Naive thymus-derived CD8-positive, alpha-beta T cell (primary cell): ENCODE measurements around the gene PHACTR3. TPM values are rescaled to one million over a fixed set of nuclear protein-coding genes. Genes with fewer than 3 reads are reported as not detected.

Experiments
- ATAC-seq, 2 donors: fragments of 150-1000 bp; cut with Tn5 transposase in 1 of 2; sonication (Bioruptor Pico), chemical (Tn5 transposase) in 1 of 2; 1 replicate in 1 of 2; 2 replicates in 1 of 2; pipeline ENCODE4 v1.10.0; 2021; ENCODE audit warnings: mild to moderate bottlenecking in 2 of 2, moderate library complexity in 2 of 2
- POLR2A ChIA-PET: fragments of 350-600 bp; sonication (Branson Sonifier 250); formaldehyde crosslinking; loops from one replicate; lab custom pipeline; 2021; ENCODE audit warnings: antibody characterized with exemption; lab: Charles Lee
- DNase-seq, 10 donors: peaks; one replicate each; pipeline versions ENCODE4 v3.0.0 to v3.0.0-alpha.2; 2020 to 2022
- H3K27ac Mint-ChIP-seq, 10 donors: one replicate each; pipeline ENCODE4 v1.8.0; 2020 to 2022; ENCODE audit warnings: mild to moderate bottlenecking in 10 of 10, mixed read lengths in 10 of 10, moderate library complexity in 4 of 10, inconsistent platforms in 1 of 10
- H3K27me3 Mint-ChIP-seq, 5 donors: one replicate each; pipeline ENCODE4 v1.8.0; 2021 to 2022; ENCODE audit warnings: mixed read lengths in 5 of 5
- H3K36me3 Mint-ChIP-seq, 3 donors: one replicate each; pipeline ENCODE4 v1.8.0; 2020 to 2022; ENCODE audit warnings: mixed read lengths in 3 of 3, mild to moderate bottlenecking in 2 of 3, inconsistent platforms in 1 of 3
- H3K4me1 Mint-ChIP-seq, 4 donors: one replicate each; pipeline ENCODE4 v1.8.0; 2021 to 2022; ENCODE audit warnings: mixed read lengths in 4 of 4
- H3K4me3 Mint-ChIP-seq, 10 donors: one replicate each; pipeline ENCODE4 v1.8.0; 2020 to 2022; ENCODE audit warnings: mild to moderate bottlenecking in 10 of 10, mixed read lengths in 10 of 10, moderate library complexity in 6 of 10, inconsistent platforms in 1 of 10
- H3K9me3 Mint-ChIP-seq, 9 donors: one replicate each; pipeline ENCODE4 v1.8.0; 2020 to 2022; ENCODE audit warnings: mixed read lengths in 9 of 9, mild to moderate bottlenecking in 3 of 9, inconsistent platforms in 1 of 9, moderate library complexity in 1 of 9
- polyA plus RNA-seq, 3 donors: library from polyadenylated mRNA; unstranded; fragments of 300-500 nt; fragmentation: Illumina TruSeq; gene quantifications; one replicate each; pipeline ENCODE4 v1.2.3, GENCODE V29; 2021
- total RNA-seq, 8 experiments: library from RNA in 2 of 8; stranded (reverse) in 2 of 8; gene quantifications; one replicate each; pipeline ENCODE4 v1.2.3 and lab custom pipeline; 2021 to 2026

PHACTR3 gene
- total and polyA plus RNA-seq, 5 experiments from 2014 or later, result not detected

DNA sequence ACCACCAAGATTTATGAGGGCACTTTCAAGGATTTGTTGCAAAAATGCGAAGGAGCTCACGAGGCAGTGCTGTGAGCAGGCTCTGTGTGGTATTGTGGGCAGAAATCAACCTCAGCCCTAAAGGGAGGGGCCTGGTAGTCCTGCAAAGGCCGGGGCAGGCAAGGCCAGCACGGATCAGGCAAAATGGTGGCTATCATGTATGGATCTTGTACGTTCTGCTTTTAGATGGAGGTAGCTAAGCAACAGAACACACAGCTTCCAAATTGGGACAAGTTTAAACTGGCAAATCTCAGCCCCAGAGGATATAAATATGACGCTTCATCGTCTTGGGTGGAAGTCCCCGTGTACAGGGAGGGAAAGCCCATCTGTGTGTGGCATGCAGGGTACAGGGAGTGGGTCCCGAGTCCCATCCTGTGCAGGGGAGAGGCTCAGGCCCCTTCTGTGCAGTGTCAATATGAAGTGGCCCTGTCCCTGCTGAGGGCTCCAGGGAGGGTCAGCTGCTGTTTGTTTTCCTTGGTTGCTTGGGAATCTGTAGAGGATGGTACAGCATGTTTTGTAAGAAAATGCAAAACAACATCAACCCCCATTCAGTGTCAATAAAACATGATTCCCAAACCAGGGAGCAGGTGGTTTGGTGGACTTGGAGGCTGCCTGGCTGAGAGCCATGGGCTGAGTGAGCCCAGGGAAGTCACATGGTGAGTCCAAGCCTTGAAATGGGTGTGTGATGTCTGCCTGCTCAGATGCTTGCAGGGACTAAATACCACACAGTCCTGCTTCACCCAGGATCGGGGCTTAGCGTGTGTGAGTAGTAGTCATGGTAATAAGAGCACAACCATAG, 216.1 kb downstream of the PHACTR3 start:
- peaks cover 4 to 26% (median 11%) of the 10 kb centered on the region in 5 donors for H3K27me3 Mint-ChIP-seq
- DNase-seq (no peak), ATAC-seq (no peak)
- no peak overlapping the region for H3K4me3 Mint-ChIP-seq
- POLR2A ChIA-PET, result no interaction called here
- no peaks in the 10 kb centered on the region for H3K4me1 Mint-ChIP-seq
- no peaks in the 10 kb centered on the region for H3K36me3 Mint-ChIP-seq
- no peak overlapping the region for H3K27ac Mint-ChIP-seq
- H3K9me3 Mint-ChIP-seq, result no peaks in the 10 kb centered on the region

DNA sequence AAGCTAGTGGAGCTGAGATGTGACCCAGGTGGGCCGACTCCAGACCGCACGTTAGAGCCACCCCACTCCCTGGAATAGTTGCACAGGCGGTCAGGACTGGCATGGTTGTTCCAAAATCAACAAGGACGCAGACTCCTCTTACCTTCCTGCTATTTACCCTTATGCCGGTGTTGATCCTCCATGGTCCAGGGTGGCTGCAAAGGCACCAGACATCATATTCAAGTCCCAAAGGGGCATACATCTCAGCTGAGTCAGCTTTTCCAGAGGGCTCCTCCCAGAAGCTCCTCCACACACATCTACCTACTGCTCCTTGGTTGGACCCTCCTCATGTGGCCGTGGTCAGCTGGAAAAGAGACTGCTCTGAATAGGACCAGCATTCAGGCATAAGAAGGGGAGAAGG, 216.9 kb downstream of the PHACTR3 start:
- no peak for DNase-seq
- POLR2A ChIA-PET, result no interaction called here
- Mint-ChIP-seq H3K27ac (no peak overlapping the region), H3K4me1 (no peaks in the 10 kb centered on the region), H3K27me3 (peaks cover 4 to 26% (median 11%) of the 10 kb centered on the region in 5 donors), H3K36me3 (no peaks in the 10 kb centered on the region), H3K4me3 (no peak overlapping the region), H3K9me3 (no peaks in the 10 kb centered on the region)
- no peak for ATAC-seq

DNA sequence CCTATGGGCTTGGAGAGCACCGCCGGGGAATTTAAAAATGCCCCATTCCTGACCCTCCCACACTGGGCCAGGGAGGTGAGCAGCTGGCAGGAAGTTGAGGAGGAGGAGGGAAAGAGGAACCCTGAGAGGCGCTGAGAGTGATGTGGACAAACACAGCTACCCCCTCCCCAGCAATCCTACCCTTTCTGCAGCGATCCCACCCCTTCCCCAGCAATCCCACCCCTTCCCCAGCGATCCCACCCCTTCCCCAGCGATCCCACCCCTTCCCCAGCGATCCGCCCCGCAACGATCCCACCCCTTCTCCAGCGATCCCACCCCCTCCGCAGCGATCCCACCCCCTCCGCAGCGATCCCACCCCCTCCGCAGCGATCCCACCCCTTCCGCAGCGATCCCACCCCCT, 217.4 kb downstream of the PHACTR3 start:
- H3K36me3 Mint-ChIP-seq, result no peaks in the 10 kb centered on the region
- DNase-seq (no peak), ATAC-seq (no peak)
- POLR2A ChIA-PET, result no interaction called here
- H3K27ac Mint-ChIP-seq, result no peak overlapping the region
- H3K4me1 Mint-ChIP-seq, result no peaks in the 10 kb centered on the region
- H3K9me3 Mint-ChIP-seq, result no peaks in the 10 kb centered on the region
- H3K27me3 Mint-ChIP-seq, result peaks cover 3 to 27% (median 11%) of the 10 kb centered on the region in 5 donors
- H3K4me3 Mint-ChIP-seq, result no peak overlapping the region

DNA sequence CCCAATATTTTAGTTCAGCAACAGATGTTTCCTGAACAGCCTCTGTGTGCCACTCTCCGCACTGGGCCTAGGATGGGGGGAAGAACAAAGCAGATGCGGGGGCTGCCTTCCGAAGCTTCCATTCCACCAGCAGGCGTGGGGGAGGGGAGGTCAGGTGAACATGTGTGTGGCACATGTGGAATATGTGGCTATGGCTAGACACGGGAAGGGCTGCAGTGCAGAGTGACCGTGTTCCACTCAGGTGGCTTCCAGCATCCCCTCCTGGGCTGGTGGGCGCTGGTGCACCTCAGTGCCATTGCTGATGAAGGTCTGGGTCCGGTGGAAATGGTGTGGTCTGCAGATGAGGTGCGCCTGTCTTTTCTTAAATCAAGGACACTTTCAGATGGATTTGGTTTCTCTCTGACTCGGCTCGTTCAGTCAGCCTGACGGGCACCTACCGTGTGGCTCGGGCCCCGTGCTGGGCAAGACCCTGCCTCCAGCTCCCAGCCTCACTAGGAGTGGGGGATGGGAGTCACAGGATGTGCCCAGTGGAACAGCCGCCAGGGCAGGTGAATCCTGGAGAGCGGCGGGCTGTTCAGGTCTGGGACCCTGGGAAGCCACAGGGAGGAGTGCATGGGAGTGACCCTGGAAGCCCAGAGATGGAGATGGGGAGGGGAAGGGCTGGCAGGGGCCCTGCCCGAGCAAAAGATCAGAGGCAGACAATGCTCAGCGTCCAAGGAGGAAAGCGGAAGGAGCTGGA, 218.1 kb downstream of the PHACTR3 start:
- no peak overlapping the region for H3K4me3 Mint-ChIP-seq
- no peak for DNase-seq
- no peak overlapping the region for H3K27ac Mint-ChIP-seq
- H3K36me3 Mint-ChIP-seq, result no peaks in the 10 kb centered on the region
- no peaks in the 10 kb centered on the region for H3K9me3 Mint-ChIP-seq
- peaks cover 3 to 27% (median 11%) of the 10 kb centered on the region in 5 donors for H3K27me3 Mint-ChIP-seq
- H3K4me1 Mint-ChIP-seq, result no peaks in the 10 kb centered on the region
- ATAC-seq, result no peak
- POLR2A ChIA-PET, result no interaction called here

DNA sequence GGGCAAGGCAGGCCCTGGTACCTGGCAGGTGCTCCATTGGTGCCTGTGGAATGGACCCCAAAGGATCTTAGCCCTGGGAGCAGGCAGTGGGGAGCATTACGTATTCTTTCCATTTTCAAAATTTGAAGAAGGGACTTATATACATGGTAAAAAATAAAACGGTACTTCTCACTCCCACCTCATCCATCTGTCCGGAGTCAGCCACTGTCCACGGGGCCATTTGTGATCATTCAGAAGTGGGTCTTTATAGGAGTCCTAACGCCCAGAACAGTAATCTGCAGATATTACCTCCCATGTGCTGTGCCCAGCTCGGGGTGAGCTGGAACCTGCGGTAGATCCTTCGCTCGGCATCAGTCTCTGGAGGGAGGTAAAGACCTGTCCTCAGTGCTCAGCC, 218.7 kb downstream of the PHACTR3 start:
- Mint-ChIP-seq H3K27ac (peak overlapping the region in 1 of 10 donors; percentile 50), H3K4me1 (no peaks in the 10 kb centered on the region), H3K36me3 (no peaks in the 10 kb centered on the region), H3K9me3 (no peaks in the 10 kb centered on the region), H3K4me3 (no peak overlapping the region), H3K27me3 (peaks cover 3 to 27% (median 11%) of the 10 kb centered on the region in 5 donors)
- DNase-seq (no peak), ATAC-seq (no peak)
- POLR2A ChIA-PET, result no interaction called here

DNA sequence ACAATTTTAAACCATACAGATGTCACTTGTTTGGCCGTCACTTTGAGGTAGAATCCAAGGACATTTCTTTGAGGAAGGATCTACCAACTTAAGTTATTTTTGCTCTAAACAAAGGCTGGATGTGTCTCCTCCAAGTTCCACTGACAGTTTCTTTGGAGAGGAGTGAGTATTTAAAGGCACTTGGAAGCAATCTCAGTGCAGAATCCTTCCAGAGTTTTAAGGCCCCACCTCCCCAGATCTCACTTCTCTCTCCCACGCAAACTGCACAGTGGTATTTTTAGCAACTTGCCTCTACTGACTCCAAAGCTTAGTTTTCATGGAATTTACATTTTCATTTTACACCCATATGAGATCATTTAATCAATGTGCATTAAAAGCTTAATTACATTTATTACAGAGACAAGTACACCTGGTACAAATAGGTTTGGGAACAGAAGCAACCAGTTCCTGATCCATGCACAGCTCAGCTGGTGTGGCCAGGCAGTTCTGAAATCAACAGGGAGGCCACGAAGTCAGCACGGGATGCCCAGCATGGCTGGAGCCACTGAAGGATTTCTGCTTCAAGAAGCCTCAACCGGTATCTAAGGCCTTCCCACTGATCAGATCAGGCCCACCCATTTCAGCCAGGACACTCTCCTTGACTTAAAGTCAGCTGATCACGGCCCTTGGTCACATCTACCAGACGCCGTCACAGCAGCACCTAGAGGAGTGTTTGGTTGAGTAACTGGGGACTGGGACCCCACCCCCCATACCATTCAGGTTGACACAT, 219.3 kb downstream of the PHACTR3 start:
- Mint-ChIP-seq H3K4me1 (peaks cover 0 to 1% (median 0%) of the 10 kb centered on the region in 4 donors), H3K9me3 (no peaks in the 10 kb centered on the region), H3K36me3 (no peaks in the 10 kb centered on the region), H3K27me3 (peaks cover 4 to 30% (median 14%) of the 10 kb centered on the region in 5 donors), H3K27ac (no peak overlapping the region), H3K4me3 (no peak overlapping the region)
- DNase-seq (no peak), ATAC-seq (no peak)
- POLR2A ChIA-PET, result no interaction called here

DNA sequence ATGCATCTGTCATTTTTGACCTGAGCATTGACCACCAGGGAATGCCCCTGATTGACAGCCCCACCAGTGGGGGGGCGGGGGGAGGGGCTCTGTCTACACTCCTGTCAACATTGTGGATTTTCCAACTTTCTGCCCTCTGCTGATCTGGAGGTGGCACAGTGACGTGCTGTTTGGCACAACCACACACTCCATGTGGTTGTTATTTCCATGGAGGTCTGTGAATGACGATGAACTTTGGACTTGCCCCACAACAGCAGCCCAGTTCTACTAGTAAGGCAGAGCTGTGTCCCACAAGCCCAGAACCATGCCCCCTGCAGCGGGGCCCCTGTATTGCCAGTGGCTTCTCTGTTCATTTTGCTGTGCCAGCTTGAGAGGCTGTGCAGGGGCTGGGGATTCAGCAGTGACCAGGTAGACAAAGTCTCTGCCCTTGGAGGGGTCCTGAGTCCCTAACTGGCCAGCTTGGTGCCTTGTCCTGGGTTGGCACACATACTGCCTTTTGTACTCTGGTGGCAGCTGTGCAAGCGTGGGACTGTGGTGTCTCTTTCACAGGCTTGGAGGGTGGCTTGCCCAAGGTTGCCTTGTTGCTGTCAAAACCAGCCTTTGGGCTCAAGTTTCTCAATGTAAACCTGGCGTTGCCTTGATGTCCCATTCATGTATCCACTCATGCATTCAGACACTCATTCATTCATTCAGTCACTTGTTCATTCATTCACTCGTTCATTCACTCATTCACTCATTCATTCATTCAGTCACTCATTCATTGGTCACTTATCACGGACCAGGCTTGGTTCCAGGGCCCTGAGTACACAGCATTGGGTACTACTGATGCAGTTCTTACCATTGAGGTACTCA, 220.6 kb downstream of the PHACTR3 start:
- H3K27ac Mint-ChIP-seq, result no peak overlapping the region
- POLR2A ChIA-PET, result no interaction called here
- DNase-seq (no peak), ATAC-seq (no peak)
- peaks cover 2 to 31% (median 9%) of the 10 kb centered on the region in 5 donors for H3K27me3 Mint-ChIP-seq
- no peaks in the 10 kb centered on the region for H3K36me3 Mint-ChIP-seq
- peaks cover 0 to 1% (median 0%) of the 10 kb centered on the region in 4 donors for H3K4me1 Mint-ChIP-seq
- no peaks in the 10 kb centered on the region for H3K9me3 Mint-ChIP-seq
- no peak overlapping the region for H3K4me3 Mint-ChIP-seq

DNA sequence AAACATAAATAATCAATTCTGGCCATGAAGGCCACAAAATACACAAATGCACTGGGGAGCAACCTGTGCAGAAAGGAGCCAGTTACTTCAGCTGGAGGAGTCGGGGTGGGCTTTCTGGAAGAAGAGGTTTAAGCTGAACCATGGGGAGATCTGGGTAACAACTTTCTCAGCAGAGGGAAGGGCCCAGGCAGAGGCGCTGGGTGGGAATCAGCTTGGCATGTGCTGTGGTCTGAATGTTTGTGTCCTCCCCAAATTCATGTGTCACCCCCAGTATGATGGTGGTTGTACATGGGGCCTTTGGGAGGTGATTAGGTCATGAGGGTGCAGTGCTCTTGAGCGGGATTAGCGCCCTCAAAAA, 221.2 kb downstream of the PHACTR3 start:
- Mint-ChIP-seq H3K4me3 (no peak overlapping the region), H3K4me1 (peaks cover 0 to 1% (median 0%) of the 10 kb centered on the region in 4 donors), H3K9me3 (no peaks in the 10 kb centered on the region), H3K27me3 (peaks cover 3 to 30% (median 11%) of the 10 kb centered on the region in 5 donors), H3K36me3 (no peaks in the 10 kb centered on the region), H3K27ac (no peak overlapping the region)
- DNase-seq (no peak), ATAC-seq (no peak)
- POLR2A ChIA-PET, result no interaction called here

DNA sequence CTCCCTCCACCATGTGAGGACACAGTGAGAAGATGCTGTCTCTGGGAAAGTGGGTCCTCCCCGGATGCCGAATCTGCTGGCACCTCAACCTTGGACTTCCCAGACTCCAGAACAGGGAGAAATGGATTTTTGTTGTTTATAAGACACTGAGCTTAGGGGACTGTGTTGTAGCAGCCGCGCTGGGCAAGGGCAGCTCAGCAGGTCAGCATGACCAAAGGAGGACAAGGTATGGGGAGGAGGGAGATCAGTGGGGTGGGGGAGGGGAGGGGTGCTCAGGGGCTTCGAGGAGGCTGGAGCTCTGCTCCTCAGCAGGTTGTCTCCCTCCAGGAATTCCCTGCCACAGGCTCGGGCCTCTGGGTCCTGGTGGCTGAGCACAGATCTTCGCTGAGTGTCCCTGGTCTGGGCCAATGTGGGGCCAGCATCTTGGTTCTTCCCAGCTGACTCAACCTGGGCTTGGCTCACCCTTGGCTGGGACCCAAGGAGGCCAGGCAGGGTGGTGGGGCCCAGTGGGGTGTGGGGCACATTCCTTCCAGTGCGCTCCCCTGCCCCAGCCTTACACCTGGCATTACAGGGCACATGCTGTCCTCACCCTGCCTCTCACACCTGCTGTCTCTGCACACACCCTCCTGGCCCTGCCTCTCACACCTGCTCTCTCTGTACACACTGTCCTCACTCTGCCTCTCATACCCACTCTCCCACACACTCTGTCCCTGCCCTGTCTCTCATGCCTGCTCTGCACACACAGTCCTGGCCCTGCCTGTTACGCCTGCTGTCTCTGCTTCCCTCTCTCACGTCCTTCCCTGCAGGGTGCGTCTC, 221.8 kb downstream of the PHACTR3 start:
- DNase-seq, result no peak
- Mint-ChIP-seq H3K4me3 (no peak overlapping the region), H3K27me3 (peaks cover 0 to 32% (median 11%) of the 10 kb centered on the region in 5 donors), H3K27ac (no peak overlapping the region), H3K4me1 (peaks cover 0 to 1% (median 0%) of the 10 kb centered on the region in 4 donors), H3K36me3 (no peaks in the 10 kb centered on the region), H3K9me3 (no peaks in the 10 kb centered on the region)
- no peak for ATAC-seq
- POLR2A ChIA-PET, result no interaction called here

DNA sequence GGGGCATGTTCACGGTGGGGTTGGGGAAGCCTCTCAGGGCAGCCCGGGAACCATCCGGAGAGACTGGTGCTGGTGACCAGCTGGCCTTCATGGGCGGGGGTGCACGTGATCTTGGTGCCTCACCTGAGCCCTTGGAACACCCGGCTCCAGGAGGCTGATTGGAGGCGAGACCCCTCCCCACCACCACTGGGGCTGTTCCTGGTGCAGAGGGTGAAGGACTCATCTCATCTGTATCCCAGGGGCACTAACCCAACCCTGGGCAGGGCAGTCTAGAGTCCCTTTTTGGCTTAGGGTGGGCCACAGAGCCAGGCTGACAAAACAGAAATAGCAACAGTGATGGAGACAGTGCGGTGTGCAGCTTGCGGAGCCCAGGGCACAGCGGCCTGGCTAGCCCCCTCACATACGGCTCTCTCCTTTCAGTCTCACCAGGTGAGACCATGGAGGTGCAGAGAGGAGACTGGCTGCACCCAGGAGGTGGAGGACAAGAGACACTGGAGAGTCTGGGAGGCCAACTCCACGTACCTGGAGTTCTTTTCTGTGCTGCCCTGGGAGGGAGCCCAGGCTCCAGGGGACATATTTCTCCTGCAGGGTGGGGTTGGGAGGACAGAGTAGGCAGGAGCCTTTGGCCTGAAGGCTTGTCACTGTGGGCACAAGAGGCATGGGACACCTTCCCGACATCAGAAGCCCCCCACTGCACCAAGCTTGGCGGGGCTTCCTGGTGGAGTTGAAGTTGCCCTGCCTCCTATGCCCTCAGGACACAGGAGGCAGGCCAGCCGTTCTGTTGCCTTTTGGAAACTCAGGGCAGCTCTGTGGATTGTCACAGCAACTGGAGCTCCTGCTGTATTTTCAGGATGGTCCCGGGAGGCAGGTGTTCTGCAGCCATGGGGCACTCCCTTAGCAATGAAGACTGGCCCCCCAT, 223.1 kb downstream of the PHACTR3 start:
- DNase-seq (no peak), ATAC-seq (no peak)
- Mint-ChIP-seq H3K9me3 (no peaks in the 10 kb centered on the region), H3K4me3 (no peak overlapping the region), H3K27ac (no peak overlapping the region), H3K27me3 (peaks cover 0 to 29% (median 10%) of the 10 kb centered on the region in 5 donors), H3K36me3 (no peaks in the 10 kb centered on the region), H3K4me1 (peaks cover 0 to 1% (median 0%) of the 10 kb centered on the region in 4 donors)
- POLR2A ChIA-PET, result no interaction called here
